ENCODE data around the gene KCNN2. TPM values are rescaled to one million over a fixed set of nuclear protein-coding genes. Genes with fewer than 3 reads are reported as not detected.

KCNN2 gene
- total RNA-seq, 4 donors from 2014 or later = 0.27 to 0.34 TPM; not detected in 2

GRCh38 chr5:114367029-114367428 is 5.2 kb downstream of the KCNN2 start:
- 43 to 65% methylated on average over 2 of the region's 2 CpGs for WGBS, 2 donors
- Histone ChIP-seq H3K4me3 (replicated peaks in 1 of 3) (no peak overlapping the region), H3K27me3 (peaks cover 7% of the 10 kb centered on the region), H3K9me3 (no peaks in the 10 kb centered on the region), H3K36me3 (no peaks in the 10 kb centered on the region), H3K27ac (no peak overlapping the region), H3K4me1 (peaks cover 7 to 14% of the 10 kb centered on the region in 2 donors)
- no peak for DNase-seq
- TF ChIP-seq CTCF (IDR thresholded peaks at IDR 0.05) (no peak), POLR2A (IDR thresholded peaks at IDR 0.05) (no peak)
- intact Hi-C loops (cut with DNase I) = no loop called here

DNA sequence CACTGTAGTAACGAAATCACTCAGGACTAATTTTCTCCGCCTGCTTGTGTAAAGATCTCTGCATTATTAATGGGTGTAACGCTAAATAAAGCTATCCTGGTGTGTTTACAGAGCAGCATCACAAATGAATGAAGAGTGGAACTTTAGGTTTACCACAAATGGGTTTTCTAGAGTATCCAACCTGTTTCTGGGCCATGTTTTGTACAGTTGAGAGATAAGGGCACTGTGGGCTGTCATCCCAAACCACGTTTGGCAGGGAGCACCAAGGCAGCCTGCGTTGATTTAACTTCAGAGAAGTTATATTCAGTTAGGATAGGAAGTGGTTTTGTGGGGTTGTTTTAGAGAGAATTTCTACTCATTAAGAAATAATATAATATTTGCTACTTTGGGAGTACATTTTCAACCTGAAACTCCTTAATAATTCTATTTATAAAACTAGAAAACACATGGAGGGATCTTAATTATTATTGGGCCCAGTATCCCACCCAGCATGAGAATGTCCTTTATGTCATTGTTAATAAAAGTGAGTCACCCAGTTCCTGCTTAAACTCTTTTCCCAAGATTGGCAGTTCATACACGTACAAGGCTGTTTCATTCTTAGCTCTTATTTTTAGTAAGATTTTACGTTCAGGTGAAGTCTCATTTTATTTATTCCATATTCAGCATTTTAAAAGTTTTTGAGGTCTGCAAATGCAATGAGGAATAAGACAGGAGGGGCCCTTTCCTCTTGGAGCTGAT is 8.0 kb downstream of the KCNN2 start:
- Histone ChIP-seq H3K27ac (no peak overlapping the region), H3K9me3 (no peaks in the 10 kb centered on the region), H3K4me1 (no peaks in the 10 kb centered on the region), H3K27me3 (no peaks in the 10 kb centered on the region), H3K36me3 (no peaks in the 10 kb centered on the region), H3K4me3 (replicated peaks in 1 of 3) (no peak overlapping the region)
- intact Hi-C loops (cut with DNase I) = no loop called here
- WGBS, 2 donors = 79 to 83% methylated on average over 7 of the region's 7 CpGs
- DNase-seq = no peak
- TF ChIP-seq CTCF (IDR thresholded peaks at IDR 0.05) (no peak), POLR2A (IDR thresholded peaks at IDR 0.05) (no peak)

DNA sequence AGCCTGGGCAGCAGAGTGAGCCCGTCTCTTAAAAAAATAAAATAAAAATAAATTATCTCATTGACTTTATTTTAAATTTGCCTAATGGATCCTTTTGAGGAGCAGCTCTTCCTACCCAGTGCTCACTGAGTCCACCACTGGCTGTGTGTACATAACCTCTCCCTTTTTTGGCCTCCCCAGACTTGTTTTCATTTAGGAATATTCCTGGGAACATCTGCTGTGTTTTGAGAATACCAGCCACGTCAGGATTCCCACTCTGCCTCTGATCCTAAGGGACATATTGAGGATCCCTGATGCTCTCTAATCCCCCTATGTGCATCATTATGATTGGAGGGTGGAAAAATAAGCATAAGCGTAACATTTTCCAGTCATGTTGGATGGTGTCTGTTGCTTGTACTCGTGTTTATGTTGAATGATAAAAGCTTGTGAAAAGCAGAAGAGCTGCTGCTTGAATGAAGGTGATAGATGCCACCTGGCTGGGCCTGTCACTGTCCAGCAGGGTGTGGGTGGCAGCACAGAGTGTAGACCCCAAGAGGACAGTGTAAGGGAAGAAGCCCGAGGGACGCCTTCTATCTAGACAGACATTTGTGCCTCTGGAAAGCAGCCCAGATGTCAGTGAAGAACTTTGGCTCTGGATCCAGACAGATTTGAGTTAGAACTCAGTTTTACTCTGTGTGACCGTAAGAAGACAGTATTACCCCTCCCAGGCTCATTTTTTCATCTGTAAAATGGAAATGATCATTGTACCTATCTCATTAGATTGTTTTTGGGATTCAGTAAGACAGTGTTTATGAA is 15.4 kb downstream of the KCNN2 start:
- 74 to 75% methylated on average over 7 of the region's 7 CpGs for WGBS, 2 donors
- H3K36me3 ChIP-seq = no peaks in the 10 kb centered on the region
- H3K27ac ChIP-seq = no peak overlapping the region
- no peak overlapping the region for H3K4me3 ChIP-seq (replicated peaks in 1 of 3)
- no peak for DNase-seq
- no peaks in the 10 kb centered on the region for H3K27me3 ChIP-seq
- TF ChIP-seq POLR2A (IDR thresholded peaks at IDR 0.05) = no peak
- no peak for TF ChIP-seq CTCF (IDR thresholded peaks at IDR 0.05)
- H3K4me1 ChIP-seq = no peaks in the 10 kb centered on the region
- no peaks in the 10 kb centered on the region for H3K9me3 ChIP-seq
- intact Hi-C loops (cut with DNase I) = no loop called here

- TF ChIP-seq CTCF (IDR thresholded peaks at IDR 0.05) (no peak), POLR2A (IDR thresholded peaks at IDR 0.05) (no peak)
- H3K4me1 ChIP-seq = no peaks in the 10 kb centered on the region
- no peak overlapping the region for H3K27ac ChIP-seq
- 85 to 87% methylated on average over 6 of the region's 6 CpGs for WGBS, 2 donors
- H3K27me3 ChIP-seq = no peaks in the 10 kb centered on the region
- H3K36me3 ChIP-seq = no peaks in the 10 kb centered on the region
- no peak for DNase-seq
- intact Hi-C loops (cut with DNase I) = no loop called here
- H3K9me3 ChIP-seq = no peaks in the 10 kb centered on the region
- H3K4me3 ChIP-seq (replicated peaks in 1 of 3) = no peak overlapping the region
Observed at GRCh38 chr5:114377946-114378345, 16.1 kb downstream of the KCNN2 start.

- no peak overlapping the region for H3K27ac ChIP-seq
- 61 to 64% methylated on average over 5 of the region's 5 CpGs for WGBS, 2 donors
- H3K9me3 ChIP-seq = no peaks in the 10 kb centered on the region
- no peaks in the 10 kb centered on the region for H3K36me3 ChIP-seq
- intact Hi-C loops (cut with DNase I) = no loop called here
- no peak overlapping the region for H3K4me3 ChIP-seq (replicated peaks in 1 of 3)
- no peaks in the 10 kb centered on the region for H3K27me3 ChIP-seq
- DNase-seq = no peak
- H3K4me1 ChIP-seq = peaks cover 0 to 3% of the 10 kb centered on the region in 2 donors
- TF ChIP-seq CTCF (IDR thresholded peaks at IDR 0.05) = no peak
- TF ChIP-seq POLR2A (IDR thresholded peaks at IDR 0.05) = no peak
Observed at GRCh38 chr5:114380721-114381120, 18.9 kb downstream of the KCNN2 start.
